ENCODE data around the gene KCNK18. TPM values are rescaled to one million over a fixed set of nuclear protein-coding genes. Genes with fewer than 3 reads are reported as not detected.
A peak's percentile ranks its signal among the peaks of the same experiment; 100 is the strongest.
"Not testable (repeated sequence)": the region's sequence is repeated elsewhere in the genome, so short reads cannot be mapped to it uniquely, and the experiment has no call there.

The KCNK18 gene
- total RNA-seq, 3 donors from 2014 or later: not detected

- DNase-seq (no peak), ATAC-seq (no peak)
- no peaks in the 10 kb centered on the region for H3K4me1 Mint-ChIP-seq (ENCODE audit: low read depth)
- peaks cover 10% of the 10 kb centered on the region for H3K27me3 Mint-ChIP-seq (ENCODE audit: low read depth)
- H3K4me3 Mint-ChIP-seq: no peak overlapping the region
- no peaks in the 10 kb centered on the region for H3K9me3 Mint-ChIP-seq
- H3K36me3 Mint-ChIP-seq (ENCODE audit: insufficient read depth): no peaks in the 10 kb centered on the region
Measured at GRCh38 chr10:117222552-117222951, 25.3 kb downstream of the KCNK18 start.

DNA sequence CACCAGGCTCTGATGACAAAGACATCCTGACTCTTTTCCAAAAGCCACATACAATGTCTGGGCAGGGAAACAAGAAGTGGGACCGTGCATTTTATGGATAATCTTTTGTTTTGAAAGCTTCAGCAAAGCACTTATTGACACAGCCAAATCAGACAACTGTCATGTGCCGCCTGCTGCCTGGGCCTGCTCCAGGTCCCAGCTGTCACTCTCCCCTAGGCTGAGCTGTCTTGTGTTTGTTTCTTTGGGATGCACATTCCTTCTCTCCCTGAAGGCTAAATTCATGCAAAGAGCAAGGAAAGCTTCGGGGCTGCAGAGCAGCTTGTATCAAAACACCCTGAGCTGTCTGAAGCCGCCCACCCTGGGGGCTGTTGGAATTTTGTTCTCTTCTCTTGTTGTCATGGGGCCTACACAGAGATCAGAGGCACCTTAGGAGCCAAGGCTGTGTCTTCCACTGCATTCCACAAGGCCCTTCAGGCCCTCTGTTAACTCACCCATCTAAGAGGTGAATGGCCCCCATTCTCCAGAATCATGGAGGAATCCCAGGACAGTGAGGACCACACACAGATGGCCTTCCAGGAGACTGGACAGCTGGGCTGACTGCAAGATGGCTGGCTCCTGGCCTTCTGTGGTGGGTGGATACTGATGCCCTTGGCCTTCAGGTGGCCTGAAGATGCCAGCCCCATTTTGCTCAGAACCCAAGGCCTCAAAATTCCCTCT, 25.8 kb downstream of the KCNK18 start:
- Mint-ChIP-seq H3K4me3 (no peak overlapping the region), H3K9me3 (no peaks in the 10 kb centered on the region), H3K4me1 (ENCODE audit: low read depth) (no peaks in the 10 kb centered on the region), H3K27me3 (ENCODE audit: low read depth) (peaks cover 9% of the 10 kb centered on the region), H3K36me3 (ENCODE audit: insufficient read depth) (no peaks in the 10 kb centered on the region)
- DNase-seq (no peak), ATAC-seq (no peak)

GRCh38 chr10:117223693-117224430, 26.6 kb downstream of the KCNK18 start:
- Mint-ChIP-seq H3K27me3 (ENCODE audit: low read depth) (peaks cover 14% of the 10 kb centered on the region), H3K4me1 (ENCODE audit: low read depth) (no peaks in the 10 kb centered on the region), H3K9me3 (no peaks in the 10 kb centered on the region), H3K4me3 (no peak overlapping the region), H3K36me3 (ENCODE audit: insufficient read depth) (no peaks in the 10 kb centered on the region)
- no peak for ATAC-seq
- DNase-seq: no peak

DNA sequence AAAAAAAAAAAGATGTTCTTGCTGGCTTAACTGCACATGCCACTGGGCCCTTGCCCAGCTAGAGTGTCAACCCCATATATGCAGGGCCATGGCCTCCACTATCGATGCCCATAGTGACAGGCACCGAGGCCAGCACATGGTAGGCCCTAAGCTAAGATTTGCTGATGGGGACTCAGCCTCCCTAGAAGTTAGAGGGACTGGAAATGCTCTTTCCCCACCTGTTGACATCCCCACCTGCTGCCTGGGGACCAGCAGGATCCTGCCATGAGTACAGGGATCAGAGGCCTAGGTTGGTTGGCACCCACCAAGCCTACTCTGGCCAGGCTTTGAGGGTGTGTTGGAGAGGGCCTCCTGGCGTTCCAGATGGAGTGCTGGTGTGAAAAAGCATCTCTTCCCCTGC, 27.6 kb downstream of the KCNK18 start:
- DNase-seq (no peak), ATAC-seq (no peak)
- H3K4me1 Mint-ChIP-seq (ENCODE audit: low read depth): no peaks in the 10 kb centered on the region
- peaks cover 21% of the 10 kb centered on the region for H3K27me3 Mint-ChIP-seq (ENCODE audit: low read depth)
- H3K36me3 Mint-ChIP-seq (ENCODE audit: insufficient read depth): no peaks in the 10 kb centered on the region
- no peak overlapping the region for H3K4me3 Mint-ChIP-seq
- H3K9me3 Mint-ChIP-seq: no peaks in the 10 kb centered on the region

DNA sequence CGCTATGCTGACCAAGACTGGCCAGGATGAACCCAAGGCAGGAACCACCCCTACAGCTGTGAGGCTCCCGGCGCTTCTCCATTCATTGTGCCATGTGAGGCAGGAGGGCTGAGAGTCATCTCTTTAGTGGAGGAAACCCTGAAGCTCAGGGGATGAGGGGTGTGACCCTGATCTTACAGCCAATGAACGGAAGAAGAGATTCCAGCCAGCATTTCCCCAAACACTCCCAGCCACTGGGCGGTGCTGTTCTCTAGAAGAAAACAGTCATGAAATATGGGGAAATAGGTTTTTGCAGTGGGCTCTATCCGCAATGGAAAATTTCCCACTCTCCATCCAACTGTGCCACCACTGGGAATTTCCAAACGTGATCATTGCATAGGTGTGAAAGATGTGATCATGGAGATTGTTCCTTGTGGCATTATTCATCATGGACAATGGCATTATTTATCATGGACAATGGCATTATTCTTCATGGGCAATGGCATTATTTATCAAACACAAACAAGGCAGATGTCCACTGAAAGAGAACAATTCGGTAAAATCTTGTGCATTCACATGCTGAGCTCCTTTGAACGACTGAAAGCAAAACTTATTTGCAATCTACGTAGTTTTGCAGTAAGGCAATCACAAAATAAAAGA, 29.6 kb downstream of the KCNK18 start:
- H3K9me3 Mint-ChIP-seq: no peaks in the 10 kb centered on the region
- ATAC-seq (no peak), DNase-seq (no peak)
- peaks cover 37% of the 10 kb centered on the region for H3K27me3 Mint-ChIP-seq (ENCODE audit: low read depth)
- H3K36me3 Mint-ChIP-seq (ENCODE audit: insufficient read depth): no peaks in the 10 kb centered on the region
- H3K4me1 Mint-ChIP-seq (ENCODE audit: low read depth): no peaks in the 10 kb centered on the region
- no peak overlapping the region for H3K4me3 Mint-ChIP-seq

DNA sequence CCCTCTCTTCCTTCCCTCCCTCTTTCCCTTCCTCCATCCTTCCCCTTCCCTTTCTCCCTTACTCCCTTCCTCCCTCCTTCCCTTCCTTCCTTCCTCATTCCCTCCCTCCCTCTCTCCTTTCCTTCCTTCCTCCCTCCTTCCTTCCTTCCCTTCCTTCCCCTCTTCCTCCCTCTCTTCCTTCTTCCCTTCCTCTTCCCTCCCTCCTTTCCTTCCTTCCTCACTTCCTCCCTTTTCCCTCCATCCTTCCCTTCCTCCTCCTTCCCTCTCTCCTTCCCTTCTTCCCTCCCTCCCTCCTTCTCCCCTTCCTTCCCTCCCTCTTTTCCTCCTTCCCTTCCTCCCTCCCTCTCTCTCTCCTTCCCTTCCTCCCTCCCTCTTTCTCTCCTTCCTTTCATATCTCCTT, 30.9 kb downstream of the KCNK18 start:
- ATAC-seq (no peak), DNase-seq (no peak)
- Mint-ChIP-seq H3K36me3 (ENCODE audit: insufficient read depth) (no peaks in the 10 kb centered on the region), H3K4me1 (ENCODE audit: low read depth) (no peaks in the 10 kb centered on the region), H3K9me3 (no peaks in the 10 kb centered on the region), H3K27me3 (ENCODE audit: low read depth) (peaks cover 42% of the 10 kb centered on the region), H3K4me3 (no peak overlapping the region)

DNA sequence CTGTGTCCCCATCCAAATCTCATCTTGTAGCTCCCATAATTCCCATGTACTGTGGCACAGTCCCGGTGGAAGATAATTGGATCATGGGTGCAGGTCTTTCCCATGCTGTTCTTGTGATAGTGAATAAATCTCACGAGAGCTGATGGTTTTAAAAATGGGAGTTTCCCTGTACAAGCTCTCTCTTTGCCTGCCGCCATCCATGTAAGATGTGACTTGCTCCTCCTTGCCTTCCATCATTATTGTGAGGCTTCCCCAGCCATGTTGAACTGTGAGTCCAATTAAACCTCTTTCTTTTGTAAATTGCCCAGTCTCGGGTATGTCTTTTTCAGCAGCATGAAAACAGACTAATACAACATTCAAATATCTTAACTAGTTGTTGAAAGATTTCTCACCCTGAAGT, 32.8 kb downstream of the KCNK18 start:
- ATAC-seq; H3K4me1 Mint-ChIP-seq (ENCODE audit: low read depth); H3K4me3 Mint-ChIP-seq; DNase-seq; H3K36me3 Mint-ChIP-seq (ENCODE audit: insufficient read depth); H3K9me3 Mint-ChIP-seq: not testable (repeated sequence)
- H3K27me3 Mint-ChIP-seq (ENCODE audit: low read depth): peaks cover 45% of the 10 kb centered on the region

- ATAC-seq: no peak
- DNase-seq: no peak
- H3K27me3 Mint-ChIP-seq (ENCODE audit: low read depth): peaks cover 24% of the 10 kb centered on the region
- no peak overlapping the region for H3K4me3 Mint-ChIP-seq
- peaks cover 3% of the 10 kb centered on the region for H3K4me1 Mint-ChIP-seq (ENCODE audit: low read depth)
- H3K36me3 Mint-ChIP-seq (ENCODE audit: insufficient read depth): no peaks in the 10 kb centered on the region
- no peaks in the 10 kb centered on the region for H3K9me3 Mint-ChIP-seq
Measured at GRCh38 chr10:117237401-117237991, 40.2 kb downstream of the KCNK18 start.

- no peaks in the 10 kb centered on the region for H3K36me3 Mint-ChIP-seq (ENCODE audit: insufficient read depth)
- peaks cover 3% of the 10 kb centered on the region for H3K4me1 Mint-ChIP-seq (ENCODE audit: low read depth)
- H3K4me3 Mint-ChIP-seq: no peak overlapping the region
- H3K9me3 Mint-ChIP-seq: no peaks in the 10 kb centered on the region
- H3K27me3 Mint-ChIP-seq (ENCODE audit: low read depth): peaks cover 35% of the 10 kb centered on the region
- no peak for DNase-seq
- ATAC-seq: no peak
Measured at GRCh38 chr10:117239051-117239450, 41.8 kb downstream of the KCNK18 start.

DNA sequence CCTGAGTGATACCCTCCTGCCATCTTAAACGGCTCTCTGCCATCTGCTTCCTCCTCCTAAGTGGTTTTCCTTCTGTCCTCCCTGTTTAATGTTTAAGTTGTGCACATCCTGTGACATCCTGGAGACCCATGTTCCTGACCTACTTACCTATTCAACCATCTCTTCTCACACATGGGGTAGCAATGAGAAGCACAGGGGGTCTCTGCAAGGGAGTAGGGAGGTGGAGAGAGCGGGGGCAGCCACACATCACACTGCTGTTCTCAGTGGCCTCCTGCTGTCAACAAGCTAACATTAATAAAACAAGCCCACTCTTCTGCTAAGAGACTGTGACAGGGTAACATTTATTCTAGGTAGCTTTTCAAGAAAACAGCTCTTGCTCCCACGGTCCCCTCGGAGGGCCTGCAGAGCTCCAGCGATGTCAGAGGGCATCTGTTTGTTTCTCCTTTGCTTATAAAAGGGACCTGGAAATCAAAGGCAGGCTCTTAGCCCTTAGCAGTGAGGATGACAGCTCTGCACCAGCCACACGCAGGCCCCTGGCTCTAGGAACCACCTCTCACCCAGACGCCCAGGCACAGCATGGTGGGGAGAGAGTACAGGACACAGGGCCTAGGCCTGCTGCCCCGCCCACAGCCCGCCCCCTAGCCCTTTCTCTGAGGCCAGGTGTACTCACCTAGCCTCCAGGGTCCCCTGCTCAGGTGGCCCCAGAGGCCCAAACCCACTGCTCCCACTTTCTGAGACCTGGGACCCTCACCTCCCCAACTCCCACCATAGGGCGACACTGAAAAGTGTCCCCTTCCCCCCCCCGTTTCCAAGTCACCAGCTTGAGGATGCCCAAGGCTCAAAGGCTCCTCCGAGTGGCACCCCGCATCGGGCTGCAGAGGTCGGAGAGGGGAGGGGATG, 42.7 kb downstream of the KCNK18 start:
- H3K27me3 Mint-ChIP-seq (ENCODE audit: low read depth): peaks cover 45% of the 10 kb centered on the region
- no peaks in the 10 kb centered on the region for H3K9me3 Mint-ChIP-seq
- H3K4me3 Mint-ChIP-seq: no peak overlapping the region
- peaks cover 3% of the 10 kb centered on the region for H3K4me1 Mint-ChIP-seq (ENCODE audit: low read depth)
- no peak for ATAC-seq
- no peak for DNase-seq
- H3K36me3 Mint-ChIP-seq (ENCODE audit: insufficient read depth): no peaks in the 10 kb centered on the region

GRCh38 chr10:117240621-117241529, 43.6 kb downstream of the KCNK18 start, which contains the start of gene SLC18A2:
SLC18A2 (plus strand) TSS chr10:117241114; CDS start chr10:117241694, 580 bp downstream.
- peaks cover 3% of the 10 kb centered on the region for H3K4me1 Mint-ChIP-seq (ENCODE audit: low read depth)
- no peaks in the 10 kb centered on the region for H3K36me3 Mint-ChIP-seq (ENCODE audit: insufficient read depth)
- peak in 1 of 2 donors; percentile 14 for ATAC-seq
- H3K27me3 Mint-ChIP-seq (ENCODE audit: low read depth): peaks cover 51% of the 10 kb centered on the region
- no peak for DNase-seq
- H3K9me3 Mint-ChIP-seq: no peaks in the 10 kb centered on the region
- H3K4me3 Mint-ChIP-seq: peak within 1 kb of the TSS; percentile 31

- no peaks in the 10 kb centered on the region for H3K9me3 Mint-ChIP-seq
- DNase-seq (no peak), ATAC-seq (peak; percentile 21 to 41)
- peaks cover 3% of the 10 kb centered on the region for H3K4me1 Mint-ChIP-seq (ENCODE audit: low read depth)
- H3K27me3 Mint-ChIP-seq (ENCODE audit: low read depth): peaks cover 57% of the 10 kb centered on the region
- no peaks in the 10 kb centered on the region for H3K36me3 Mint-ChIP-seq (ENCODE audit: insufficient read depth)
- peak overlapping the region; percentile 31 for H3K4me3 Mint-ChIP-seq
Measured at GRCh38 chr10:117241541-117242462, 44.5 kb downstream of the KCNK18 start.
